Esophagus squamous epithelium (tissue), 5 donors: Measurements from ENCODE around the gene ARHGAP4. TPM values are rescaled to one million over a fixed set of nuclear protein-coding genes. Genes with fewer than 3 reads are reported as not detected.

Experiments
- DNase-seq: peaks from one replicate; lab custom pipeline; 2025; lab: John Stamatoyannopoulos, UW
- H3K27ac ChIP-seq, 4 donors: fragments of 200-600 bp; sonication (generic); one replicate each; pipeline ENCODE4 v1.5.1; 2016 to 2019; ENCODE audit warnings: mild to moderate bottlenecking in 1 of 4
- H3K27me3 ChIP-seq, 4 donors: fragments of 200-600 bp; sonication (generic); 1 replicate in 3 of 4; 2 replicates in 1 of 4; pipeline versions ENCODE4 v1.5.1 to v1.6.0; 2017 to 2021; ENCODE audit warnings: antibody characterized with exemption in 1 of 4
- H3K36me3 ChIP-seq, 3 donors: fragments of 200-600 bp; sonication (generic); one replicate each; pipeline ENCODE4 v1.5.1; 2016 to 2019
- H3K4me1 ChIP-seq, 3 donors: fragments of 200-600 bp; sonication (generic); one replicate each; pipeline ENCODE4 v1.5.1; 2017 to 2019
- H3K4me3 ChIP-seq, 4 donors: fragments of 200-600 bp; sonication (generic); 1 replicate in 3 of 4; 2 replicates in 1 of 4; pipeline ENCODE4 v1.5.1; 2016 to 2019; ENCODE audit warnings: mild to moderate bottlenecking in 2 of 4, moderate library complexity in 1 of 4
- H3K9me3 ChIP-seq, 3 donors: fragments of 200-600 bp; sonication (generic); one replicate each; pipeline ENCODE4 v1.5.1; 2016 to 2019
- CTCF ChIP-seq, 6 experiments: fragments of 450-650 bp in 4 of 6; fragments of 200-600 bp in 2 of 6; sonication (generic) in 2 of 6; IDR thresholded peaks; one replicate each; pipeline ENCODE4 v1.5.1; 2016 to 2019; ENCODE audit warnings: antibody characterized with exemption in 6 of 6, mild to moderate bottlenecking in 4 of 6, moderate library complexity in 4 of 6
- POLR2A ChIP-seq, 4 donors: fragments of 450-650 bp; IDR thresholded peaks; one replicate each; pipeline ENCODE4 v1.6.1; 2017; ENCODE audit warnings: antibody characterized with exemption in 4 of 4, mild to moderate bottlenecking in 4 of 4, moderate library complexity in 3 of 4
- WGBS, 2 donors: methylation state at CpG; one replicate each; pipeline ENCODE4 v1.1.5; 2018; 5-methylcytosine and 5-hydroxymethylcytosine counted together
- intact Hi-C: fragments of 100-400 bp; cut with DNase I; formaldehyde crosslinking; loops from one replicate; pipeline ENCODE4 v1.15.0; 2022
- total RNA-seq, 4 donors: library from RNA; depleted of rRNA; stranded (reverse); fragments of >200 nt; gene quantifications; one replicate each; pipeline ENCODE4 v1.1.0, GENCODE V29; 2016
- donor health status: DM: yes; HTN: yes; CAD: no.

ARHGAP4 gene
- total RNA-seq, 4 donors from 2014 or later, result 3.9 to 18.3 (median 7.6) TPM

- WGBS, 2 donors, result 70 to 88% methylated on average over 3 to 4 of the region's 8 CpGs
- H3K27me3 ChIP-seq, result peaks cover 0 to 58% (median 9%) of the 10 kb centered on the region in 4 donors
Observed at GRCh38 chrX:153877571-153878261, 48.3 kb downstream of the ARHGAP4 start.

GRCh38 chrX:153876112-153876491 lies 50.0 kb downstream of the ARHGAP4 start:
- Histone ChIP-seq H3K36me3 (no peaks in the 10 kb centered on the region), H3K4me3 (no peak overlapping the region), H3K27me3 (peaks cover 0 to 46% (median 2%) of the 10 kb centered on the region in 4 donors), H3K4me1 (no peaks in the 10 kb centered on the region), H3K9me3 (no peaks in the 10 kb centered on the region), H3K27ac (no peak overlapping the region)
- intact Hi-C loops, result loop anchor here (10.0 kb wide), 1 partner anchor 61 kb away; no protein-coding TSS in a partner anchor
- TF ChIP-seq POLR2A (IDR thresholded peaks at IDR 0.05) (no peak), CTCF (IDR thresholded peaks at IDR 0.05) (no peak)
- WGBS, 2 donors, result 64% methylated on average over 3 of the region's 3 CpGs; no CpG with 5 or more reads in 1 of the 2 donors
- no peak for DNase-seq

More at GRCh38 chrX:153877571-153878261, 48.3 kb downstream of the ARHGAP4 start:
- intact Hi-C loops, result loop anchor here (10.0 kb wide), 1 partner anchor 63 kb away; no protein-coding TSS in a partner anchor
- Histone ChIP-seq H3K4me1 (no peaks in the 10 kb centered on the region), H3K4me3 (no peak overlapping the region), H3K9me3 (no peaks in the 10 kb centered on the region), H3K36me3 (no peaks in the 10 kb centered on the region), H3K27ac (no peak overlapping the region)
- DNase-seq, result no peak
- TF ChIP-seq POLR2A (IDR thresholded peaks at IDR 0.05), result no peak
- no peak for TF ChIP-seq CTCF (IDR thresholded peaks at IDR 0.05)

- Histone ChIP-seq H3K9me3 (no peaks in the 10 kb centered on the region), H3K27ac (no peak overlapping the region), H3K36me3 (no peaks in the 10 kb centered on the region), H3K4me1 (no peaks in the 10 kb centered on the region), H3K4me3 (no peak overlapping the region), H3K27me3 (peaks cover 0 to 40% (median 2%) of the 10 kb centered on the region in 4 donors)
- WGBS, 2 donors, result 25% methylated on average over 9 of the region's 42 CpGs; no CpG with 5 or more reads in 1 of the 2 donors
- no peak for TF ChIP-seq POLR2A (IDR thresholded peaks at IDR 0.05)
- TF ChIP-seq CTCF (IDR thresholded peaks at IDR 0.05), result no peak
- DNase-seq, result no peak
- intact Hi-C loops, result loop anchor here (10.0 kb wide), 1 partner anchor 61 kb away; no protein-coding TSS in a partner anchor
Observed at GRCh38 chrX:153875391-153876111, 50.5 kb downstream of the ARHGAP4 start.

- WGBS, 2 donors, result 71 to 81% methylated on average over 8 to 12 of the region's 13 CpGs
- no peaks in the 10 kb centered on the region for H3K9me3 ChIP-seq
- no peaks in the 10 kb centered on the region for H3K36me3 ChIP-seq
- no peak for TF ChIP-seq POLR2A (IDR thresholded peaks at IDR 0.05)
- peaks cover 0 to 30% (median 1%) of the 10 kb centered on the region in 4 donors for H3K27me3 ChIP-seq
- H3K4me1 ChIP-seq, result no peaks in the 10 kb centered on the region
- intact Hi-C loops, result loop anchor here (10.0 kb wide), 1 partner anchor 60 kb away; no protein-coding TSS in a partner anchor
- no peak overlapping the region for H3K27ac ChIP-seq
- DNase-seq, result no peak
- H3K4me3 ChIP-seq, result no peak overlapping the region
Observed at GRCh38 chrX:153874366-153875125, 51.5 kb downstream of the ARHGAP4 start.

GRCh38 chrX:153874085-153874365 lies 52.0 kb downstream of the ARHGAP4 start:
- Histone ChIP-seq H3K27ac (no peak overlapping the region), H3K36me3 (no peaks in the 10 kb centered on the region), H3K9me3 (no peaks in the 10 kb centered on the region), H3K4me3 (no peak overlapping the region), H3K4me1 (no peaks in the 10 kb centered on the region), H3K27me3 (peaks cover 0 to 25% (median 0%) of the 10 kb centered on the region in 4 donors)
- TF ChIP-seq POLR2A (IDR thresholded peaks at IDR 0.05), result no peak
- TF ChIP-seq CTCF (IDR thresholded peaks at IDR 0.05), result no peak
- WGBS, 2 donors, result 38 to 56% methylated on average over 3 of the region's 3 CpGs
- DNase-seq, result no peak
- intact Hi-C loops, result loop anchor here (10.0 kb wide), 1 partner anchor 59 kb away; no protein-coding TSS in a partner anchor
